PC-3 (cell line): ENCODE results near the gene TBX6.

Source experiments
- EZH2 ChIP-seq: fragments of 300-600 bp; sonication (generic); IDR thresholded peaks from one replicate; pipeline ENCODE4 v1.6.1; 2017; ENCODE audit warnings: antibody characterized with exemption, mild to moderate bottlenecking, low read length; ENCODE audit not compliant: unreplicated experiment
- TF ChIP-seq, protein P1 (sequence below): fragments of 300-600 bp; sonication (generic); conservative IDR thresholded peaks from 2 replicates; pipeline ENCODE4 v1.5.1; 2017; ENCODE audit warnings: antibody characterized with exemption, low read depth, mild to moderate bottlenecking, low read length

DNA sequence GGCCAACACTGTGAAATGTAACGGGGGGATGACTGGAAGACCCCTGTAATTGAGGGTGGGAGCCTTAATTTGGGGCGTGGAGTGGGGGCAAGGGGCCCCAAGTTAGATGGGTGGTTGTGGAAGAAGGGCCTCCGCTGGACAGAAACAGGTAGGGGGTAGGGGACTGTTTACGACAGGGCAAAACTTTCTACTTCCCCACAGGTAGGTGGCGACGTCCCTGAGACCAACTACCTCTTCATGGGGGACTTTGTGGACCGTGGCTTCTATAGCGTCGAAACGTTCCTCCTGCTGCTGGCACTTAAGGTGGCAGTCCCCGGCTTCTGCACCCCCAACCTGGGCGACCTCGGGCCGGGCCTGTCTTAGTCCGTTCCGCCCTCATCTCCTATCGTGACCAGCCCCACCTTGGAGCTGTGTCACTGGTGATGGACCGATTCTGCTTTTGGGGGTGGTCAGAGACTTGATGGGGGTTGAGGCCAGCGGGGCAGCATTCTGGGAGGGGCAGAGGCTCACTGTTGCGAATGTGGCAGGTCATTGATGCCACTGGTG lies 9.1 kb downstream of the TBX6 start:
- TF ChIP-seq, protein P1, sequence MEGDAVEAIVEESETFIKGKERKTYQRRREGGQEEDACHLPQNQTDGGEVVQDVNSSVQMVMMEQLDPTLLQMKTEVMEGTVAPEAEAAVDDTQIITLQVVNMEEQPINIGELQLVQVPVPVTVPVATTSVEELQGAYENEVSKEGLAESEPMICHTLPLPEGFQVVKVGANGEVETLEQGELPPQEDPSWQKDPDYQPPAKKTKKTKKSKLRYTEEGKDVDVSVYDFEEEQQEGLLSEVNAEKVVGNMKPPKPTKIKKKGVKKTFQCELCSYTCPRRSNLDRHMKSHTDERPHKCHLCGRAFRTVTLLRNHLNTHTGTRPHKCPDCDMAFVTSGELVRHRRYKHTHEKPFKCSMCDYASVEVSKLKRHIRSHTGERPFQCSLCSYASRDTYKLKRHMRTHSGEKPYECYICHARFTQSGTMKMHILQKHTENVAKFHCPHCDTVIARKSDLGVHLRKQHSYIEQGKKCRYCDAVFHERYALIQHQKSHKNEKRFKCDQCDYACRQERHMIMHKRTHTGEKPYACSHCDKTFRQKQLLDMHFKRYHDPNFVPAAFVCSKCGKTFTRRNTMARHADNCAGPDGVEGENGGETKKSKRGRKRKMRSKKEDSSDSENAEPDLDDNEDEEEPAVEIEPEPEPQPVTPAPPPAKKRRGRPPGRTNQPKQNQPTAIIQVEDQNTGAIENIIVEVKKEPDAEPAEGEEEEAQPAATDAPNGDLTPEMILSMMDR, result peak; percentile 44
- TF ChIP-seq EZH2, result no peak
